Loucy (cell line): ENCODE data around the gene GNAQ.

ENCODE experiments used
- H2AFZ ChIP-seq: fragments of 200-600 bp; sonication (generic); 2 replicates; pipeline ENCODE4 v1.6.0; 2016; ENCODE audit warnings: antibody characterized with exemption, mild to moderate bottlenecking, low read length, moderate library complexity
- H3F3A ChIP-seq: fragments of 200-600 bp; 2 replicates; pipeline ENCODE4 v1.6.0; 2016; ENCODE audit warnings: antibody characterized with exemption, low read depth, mild to moderate bottlenecking
- H3K27me3 ChIP-seq: fragments of 200-600 bp; sonication (generic); 2 replicates; pipeline ENCODE4 v1.6.1; 2014; ENCODE audit warnings: low read length, mild to moderate bottlenecking; ENCODE audit not compliant: insufficient read depth, poor library complexity, severe bottlenecking
- H3K36me3 ChIP-seq: fragments of 200-600 bp; sonication (generic); 2 replicates; pipeline ENCODE4 v1.6.1; 2016; ENCODE audit warnings: low read length; ENCODE audit not compliant: insufficient read depth
- H3K4me1 ChIP-seq: fragments of 200-600 bp; sonication (generic); 2 replicates; pipeline ENCODE4 v1.5.1; 2014; ENCODE audit warnings: low read length, mild to moderate bottlenecking; ENCODE audit not compliant: insufficient read depth, poor library complexity, severe bottlenecking
- H3K4me2 ChIP-seq: fragments of 200-600 bp; sonication (generic); 2 replicates; pipeline ENCODE4 v1.6.0; 2014; ENCODE audit warnings: antibody characterized with exemption, low read length, low read depth, mild to moderate bottlenecking; ENCODE audit not compliant: poor library complexity, severe bottlenecking
- H3K4me3 ChIP-seq: fragments of 200-600 bp; sonication (generic); 2 replicates; pipeline ENCODE4 v1.5.1; 2014; ENCODE audit warnings: low read length, mild to moderate bottlenecking, mixed read lengths; ENCODE audit not compliant: poor library complexity, severe bottlenecking
- H3K79me2 ChIP-seq: fragments of 200-600 bp; sonication (generic); 2 replicates; pipeline ENCODE4 v1.6.1; 2014; ENCODE audit warnings: low read length; ENCODE audit not compliant: insufficient read depth
- H3K9ac ChIP-seq: fragments of 200-600 bp; sonication (generic); 2 replicates; pipeline ENCODE4 v1.6.0; 2014; ENCODE audit warnings: mild to moderate bottlenecking, low read depth, low read length, moderate library complexity; ENCODE audit not compliant: poor library complexity, severe bottlenecking
- H3K9me2 ChIP-seq: fragments of 200-600 bp; sonication (generic); replicated peaks from 2 replicates; pipeline ENCODE4 v1.6.1; 2016; ENCODE audit warnings: low read depth, low read length, mixed read lengths
- H3K9me3 ChIP-seq: fragments of 200-600 bp; sonication (generic); 2 replicates; pipeline ENCODE4 v1.6.1; 2014; ENCODE audit warnings: mild to moderate bottlenecking, antibody characterized with exemption, low read length, low read depth; ENCODE audit not compliant: insufficient read depth
- H4K20me1 ChIP-seq: fragments of 200-600 bp; sonication (generic); 2 replicates; pipeline ENCODE4 v1.6.0; 2014; ENCODE audit warnings: antibody characterized with exemption, low read length, mild to moderate bottlenecking; ENCODE audit not compliant: insufficient read depth, poor library complexity, severe bottlenecking
- EZH2phosphoT487 ChIP-seq: fragments of 200-600 bp; IDR thresholded peaks from 2 replicates; pipeline ENCODE4 v1.6.1; 2018; ENCODE audit warnings: antibody characterized with exemption, mild to moderate bottlenecking, moderate library complexity, borderline replicate concordance
- TF ChIP-seq, protein P1 (sequence below): fragments of 200-600 bp; sonication (generic); conservative IDR thresholded peaks from 2 replicates; pipeline ENCODE4 v1.5.1; 2014; ENCODE audit warnings: mild to moderate bottlenecking, antibody characterized with exemption, low read length

GNAQ gene

DNA sequence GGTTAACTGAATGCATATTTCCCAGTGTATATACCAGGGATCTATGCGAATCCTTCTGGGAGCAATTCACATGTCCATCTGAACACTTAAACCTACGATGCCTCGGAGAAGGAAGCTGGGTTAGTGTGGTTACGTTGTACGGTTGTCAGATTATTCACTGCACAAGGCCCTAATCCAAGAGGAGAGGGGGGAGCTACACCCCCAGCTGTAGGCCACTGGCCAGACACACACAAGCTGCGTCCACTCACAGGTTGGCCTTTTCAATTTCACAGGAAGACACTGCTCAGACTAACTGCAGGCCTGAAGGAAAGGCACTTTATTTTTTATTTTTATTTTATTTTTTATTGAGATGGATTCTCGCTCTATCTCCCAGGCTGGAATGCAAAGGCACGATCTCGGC, 199.0 kb downstream of the GNAQ start:
- no peak overlapping the region for H3K9ac ChIP-seq
- peaks cover 87% of the 10 kb centered on the region for H3K79me2 ChIP-seq
- peaks cover 27% of the 10 kb centered on the region for H4K20me1 ChIP-seq
- H3K4me2 ChIP-seq, result no peak overlapping the region
- no peak overlapping the region for H2AFZ ChIP-seq
- H3K9me3 ChIP-seq, result no peaks in the 10 kb centered on the region
- no peaks in the 10 kb centered on the region for H3K9me2 ChIP-seq
- peaks cover 7% of the 10 kb centered on the region; the same call in 1 of the 2 replicates for H3F3A ChIP-seq
- no peaks in the 10 kb centered on the region for H3K27me3 ChIP-seq
- TF ChIP-seq, protein P1, sequence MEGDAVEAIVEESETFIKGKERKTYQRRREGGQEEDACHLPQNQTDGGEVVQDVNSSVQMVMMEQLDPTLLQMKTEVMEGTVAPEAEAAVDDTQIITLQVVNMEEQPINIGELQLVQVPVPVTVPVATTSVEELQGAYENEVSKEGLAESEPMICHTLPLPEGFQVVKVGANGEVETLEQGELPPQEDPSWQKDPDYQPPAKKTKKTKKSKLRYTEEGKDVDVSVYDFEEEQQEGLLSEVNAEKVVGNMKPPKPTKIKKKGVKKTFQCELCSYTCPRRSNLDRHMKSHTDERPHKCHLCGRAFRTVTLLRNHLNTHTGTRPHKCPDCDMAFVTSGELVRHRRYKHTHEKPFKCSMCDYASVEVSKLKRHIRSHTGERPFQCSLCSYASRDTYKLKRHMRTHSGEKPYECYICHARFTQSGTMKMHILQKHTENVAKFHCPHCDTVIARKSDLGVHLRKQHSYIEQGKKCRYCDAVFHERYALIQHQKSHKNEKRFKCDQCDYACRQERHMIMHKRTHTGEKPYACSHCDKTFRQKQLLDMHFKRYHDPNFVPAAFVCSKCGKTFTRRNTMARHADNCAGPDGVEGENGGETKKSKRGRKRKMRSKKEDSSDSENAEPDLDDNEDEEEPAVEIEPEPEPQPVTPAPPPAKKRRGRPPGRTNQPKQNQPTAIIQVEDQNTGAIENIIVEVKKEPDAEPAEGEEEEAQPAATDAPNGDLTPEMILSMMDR, result no peak
- TF ChIP-seq EZH2phosphoT487, result no peak
- H3K4me3 ChIP-seq, result no peak overlapping the region
- H3K36me3 ChIP-seq, result peaks cover 9% of the 10 kb centered on the region; the same call in 1 of the 2 replicates
- peaks cover 33% of the 10 kb centered on the region for H3K4me1 ChIP-seq

DNA sequence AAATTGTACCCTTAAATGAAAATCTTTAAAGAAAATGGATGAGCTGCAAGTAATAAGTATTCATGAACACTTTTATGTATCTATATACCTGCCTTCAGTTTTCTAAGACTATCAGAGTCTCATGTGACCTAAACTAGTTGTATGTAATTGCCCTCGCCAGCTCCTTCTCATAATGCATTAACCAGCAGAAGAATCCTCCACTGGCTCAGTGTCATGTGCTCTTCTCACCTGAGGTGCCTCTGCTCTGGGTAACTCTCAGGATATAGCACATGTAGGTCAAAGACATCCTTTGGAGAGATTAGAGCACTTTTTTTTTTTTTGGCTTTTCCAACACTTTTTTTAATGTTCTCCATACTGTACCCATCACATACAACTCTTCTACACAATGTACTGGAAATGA, 199.8 kb downstream of the GNAQ start:
- Histone ChIP-seq H3K4me2 (no peak overlapping the region), H3K4me3 (no peak overlapping the region), H3K4me1 (peaks cover 42% of the 10 kb centered on the region), H3K9me3 (no peaks in the 10 kb centered on the region), H4K20me1 (peaks cover 30% of the 10 kb centered on the region), H3K9me2 (no peaks in the 10 kb centered on the region), H3K27me3 (no peaks in the 10 kb centered on the region), H3K79me2 (peaks cover 85% of the 10 kb centered on the region), H3F3A (peaks cover 9% of the 10 kb centered on the region; the same call in 1 of the 2 replicates), H3K36me3 (peaks cover 9% of the 10 kb centered on the region; the same call in 1 of the 2 replicates), H2AFZ (no peak overlapping the region), H3K9ac (no peak overlapping the region)
- TF ChIP-seq, protein P1, result no peak
- no peak for TF ChIP-seq EZH2phosphoT487

DNA sequence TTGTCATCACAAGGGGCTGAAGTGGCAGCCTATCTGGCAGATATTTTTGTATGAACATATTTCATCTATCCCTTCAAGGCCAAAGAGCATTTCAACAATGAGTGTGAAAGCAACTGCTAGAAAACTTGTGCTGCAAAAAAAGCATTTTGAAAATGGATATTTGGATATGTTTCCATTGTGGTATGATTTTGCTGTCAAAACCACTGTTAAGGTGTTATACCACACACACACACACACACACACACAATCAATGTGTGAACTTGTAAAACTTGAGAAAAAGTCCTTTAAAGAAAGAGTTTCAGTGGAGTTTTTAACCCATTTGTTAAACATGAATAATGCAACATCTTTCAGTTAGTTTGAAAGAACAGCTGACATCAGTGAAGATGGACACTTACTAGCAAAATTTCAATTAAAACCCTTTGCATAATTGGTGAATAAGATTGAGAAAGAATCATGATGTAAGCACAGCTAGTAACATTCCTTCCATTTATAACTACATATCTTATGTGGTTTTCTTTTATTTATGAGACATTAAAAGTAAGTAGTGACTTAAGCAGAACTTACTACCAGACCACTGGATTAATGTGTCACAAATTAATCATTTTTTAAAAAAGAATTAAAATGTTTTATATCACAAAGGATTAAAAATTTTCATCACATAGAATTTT, 200.9 kb downstream of the GNAQ start:
- Histone ChIP-seq H3K36me3 (peaks cover 14% of the 10 kb centered on the region; the same call in 1 of the 2 replicates), H3K4me1 (peaks cover 52% of the 10 kb centered on the region), H4K20me1 (peaks cover 37% of the 10 kb centered on the region), H2AFZ (no peak overlapping the region), H3K27me3 (no peaks in the 10 kb centered on the region), H3K9me3 (no peaks in the 10 kb centered on the region), H3K9me2 (no peaks in the 10 kb centered on the region), H3K4me2 (no peak overlapping the region), H3K79me2 (peaks cover 86% of the 10 kb centered on the region), H3K9ac (no peak overlapping the region), H3K4me3 (no peak overlapping the region), H3F3A (peaks cover 9% of the 10 kb centered on the region; the same call in 1 of the 2 replicates)
- TF ChIP-seq, protein P1, result no peak
- no peak for TF ChIP-seq EZH2phosphoT487
